GM19328 (cell line): ENCODE measurements around the gene ACYP2.

ENCODE experiments used
- ATAC-seq: cut with Tn5 transposase; IDR thresholded peaks from one replicate; pipeline ENCODE4 v1.9.1; 2021; ENCODE audit warnings: mild to moderate bottlenecking, moderate library complexity; ENCODE audit not compliant: unreplicated experiment

ACYP2 gene

DNA sequence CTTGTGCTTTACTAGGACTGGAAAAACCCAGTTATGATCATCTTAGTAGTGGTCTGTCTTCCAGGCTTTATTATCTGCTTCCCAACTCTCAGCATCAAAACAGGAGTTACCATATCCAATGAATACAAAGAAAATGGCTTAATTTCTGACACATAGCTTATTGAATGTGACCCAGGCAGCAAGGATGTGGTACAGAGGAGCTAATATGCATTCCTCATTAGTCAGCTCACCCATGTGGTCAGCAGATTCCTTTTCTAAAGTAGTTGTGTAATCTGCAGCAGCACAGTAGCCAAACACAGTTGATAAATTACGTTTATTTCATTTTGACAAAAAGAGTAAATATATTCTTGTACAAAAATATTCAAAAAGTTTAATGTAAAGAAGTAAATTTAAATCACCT lies 97.0 kb downstream of the ACYP2 start:
- no peak for ATAC-seq

DNA sequence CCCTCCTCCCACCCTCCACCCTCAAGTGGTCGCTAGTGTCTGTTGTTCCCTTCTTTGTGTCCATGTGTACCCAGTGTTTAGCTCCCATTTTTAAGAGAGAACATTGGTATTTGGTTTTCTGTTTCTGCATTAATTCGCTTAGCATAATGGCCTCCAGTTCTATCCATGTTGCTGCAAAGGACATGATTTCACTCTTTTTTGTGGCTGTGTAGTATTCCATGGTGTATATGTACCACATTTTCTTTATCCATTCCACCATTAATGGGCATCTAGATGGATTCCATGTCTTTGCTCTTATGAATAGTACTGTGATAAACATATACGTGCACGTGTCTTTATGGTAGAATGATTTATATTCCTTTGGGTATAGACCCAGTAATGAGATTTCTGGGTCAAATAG lies 97.7 kb downstream of the ACYP2 start:
- ATAC-seq, result no peak

GRCh38 chr2:54224997-54225396 lies 109.6 kb downstream of the ACYP2 start:
- ATAC-seq, result no peak

DNA sequence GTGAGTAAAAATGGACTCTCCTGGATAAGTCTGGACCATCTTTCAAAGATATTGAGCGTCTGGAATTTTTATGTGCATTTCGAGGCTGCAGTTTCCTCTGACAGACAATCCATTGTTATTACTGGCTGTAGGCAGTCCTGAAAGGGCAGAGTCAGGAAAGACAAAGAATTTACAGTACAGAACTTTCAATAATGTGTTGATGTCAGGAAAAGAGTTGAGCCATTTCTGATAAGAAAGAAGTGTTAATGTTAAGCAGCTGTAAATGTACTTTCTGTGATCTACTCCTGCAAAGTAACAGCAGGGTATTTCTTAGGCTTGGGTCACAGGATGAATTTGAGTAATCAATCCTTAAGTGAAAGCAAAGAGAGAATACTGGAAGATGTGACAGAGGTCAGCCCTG lies 110.8 kb downstream of the ACYP2 start:
- no peak for ATAC-seq

DNA sequence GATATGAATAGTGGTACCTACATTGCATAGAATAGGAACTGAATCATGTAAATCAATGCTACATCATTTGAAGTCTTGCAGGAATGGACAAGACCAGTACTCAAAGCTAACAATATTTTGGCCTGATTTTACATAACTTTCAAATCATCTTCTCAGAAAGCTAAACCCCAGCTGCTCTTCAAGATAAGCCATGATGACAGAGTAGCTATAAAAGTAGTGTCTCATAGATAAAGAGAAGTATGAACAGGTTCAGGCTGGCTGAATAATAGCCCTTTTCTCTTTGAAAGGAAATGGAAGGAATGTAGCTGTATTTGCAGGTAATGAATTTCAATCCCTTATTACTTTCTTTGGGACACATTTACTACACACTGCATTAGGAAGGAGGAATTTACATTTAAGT lies 112.4 kb downstream of the ACYP2 start:
- ATAC-seq, result no peak

- ATAC-seq, result no peak
These were observed 113.5 kb downstream of the ACYP2 start for GRCh38 chr2:54228945-54229344.

GRCh38 chr2:54233832-54234649 lies 118.6 kb downstream of the ACYP2 start:
- ATAC-seq, result no peak

GRCh38 chr2:54237428-54237827 lies 122.0 kb downstream of the ACYP2 start:
- no peak for ATAC-seq

DNA sequence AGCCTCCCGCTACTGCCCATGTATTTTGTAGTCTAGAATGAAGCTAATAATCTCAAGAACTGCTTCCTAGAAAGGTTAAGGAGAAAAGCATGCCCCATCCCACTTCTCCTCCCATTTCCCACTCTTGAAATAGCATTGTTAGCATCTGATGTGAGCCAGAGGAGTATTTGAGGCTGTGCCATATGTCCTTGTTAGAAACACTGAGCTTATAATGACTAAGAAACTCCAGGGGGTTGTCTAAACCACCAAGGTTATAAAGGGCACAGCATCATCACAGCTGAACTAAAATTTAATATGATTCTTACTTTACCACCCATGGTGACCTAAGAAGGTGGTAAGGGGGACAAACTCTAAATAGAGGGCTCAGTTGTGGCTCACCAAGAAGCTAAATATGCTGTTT lies 124.0 kb downstream of the ACYP2 start:
- ATAC-seq, result no peak

DNA sequence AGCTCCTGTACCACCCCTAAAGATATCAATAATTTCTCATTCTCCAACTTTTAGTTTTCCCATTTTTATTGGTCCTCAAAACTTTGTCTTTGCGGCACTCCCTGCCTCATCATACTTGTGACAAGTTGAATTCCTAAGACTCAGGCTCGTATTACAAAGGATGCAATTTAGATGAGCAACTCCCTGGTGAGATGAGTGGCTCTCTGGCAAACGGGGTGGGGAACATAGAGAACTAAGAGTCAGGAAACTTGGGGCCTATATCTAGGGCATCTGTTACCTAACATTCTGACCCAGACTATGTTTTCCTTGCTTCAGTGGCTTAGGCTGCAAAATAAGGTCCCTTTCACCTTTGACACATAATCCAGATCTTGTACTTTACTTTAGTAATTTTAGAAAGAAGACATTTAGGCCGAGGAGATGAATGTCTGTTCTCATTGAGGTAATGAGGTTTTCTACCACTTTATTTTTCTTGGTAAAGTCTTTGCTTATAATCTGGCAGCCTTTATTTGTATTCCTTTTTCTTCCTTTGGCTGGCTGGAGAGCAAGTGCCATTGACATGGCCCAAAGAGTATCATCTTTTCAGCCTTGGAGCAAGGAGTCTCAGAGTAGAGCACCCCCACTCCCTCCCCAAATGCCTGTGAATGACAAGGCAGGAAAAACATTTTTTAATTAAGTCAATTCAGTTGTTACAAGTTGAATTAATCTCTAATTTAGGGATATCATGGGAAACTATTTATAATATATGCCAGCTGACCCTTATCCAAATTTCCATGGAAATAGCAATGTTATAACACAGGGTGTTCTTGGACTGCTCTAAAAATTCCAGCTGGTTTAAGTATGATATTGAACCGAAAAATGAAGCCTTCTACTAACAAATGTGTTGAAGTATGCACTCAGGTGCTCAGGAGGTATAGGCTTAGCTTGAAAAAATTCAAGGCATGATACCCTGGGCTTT lies 125.4 kb downstream of the ACYP2 start:
- ATAC-seq, result no peak

DNA sequence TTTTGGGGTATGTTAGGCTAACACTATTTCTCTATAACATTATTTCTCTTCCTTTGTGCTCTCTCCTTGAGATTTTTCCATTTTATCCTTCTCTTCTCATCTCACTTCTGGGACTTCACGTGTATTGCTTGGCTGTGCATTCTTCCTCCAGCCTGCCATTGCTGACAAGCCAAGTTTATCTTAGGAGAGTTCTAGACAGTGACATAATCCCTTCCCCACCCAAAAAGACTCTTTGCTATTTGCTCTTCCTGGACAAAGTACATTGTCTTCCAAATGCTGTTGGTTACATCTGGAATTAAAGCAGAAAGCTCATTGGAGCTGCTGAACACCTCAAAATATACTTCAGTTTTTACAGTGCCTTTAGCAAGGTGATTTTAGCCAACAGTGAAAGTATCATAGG lies 131.7 kb downstream of the ACYP2 start:
- ATAC-seq, result no peak

GRCh38 chr2:54249629-54250028 lies 134.2 kb downstream of the ACYP2 start:
- ATAC-seq, result no peak

- no peak for ATAC-seq
These were observed 138.8 kb downstream of the ACYP2 start for GRCh38 chr2:54254180-54254579.

- no peak for ATAC-seq
These were observed 140.0 kb downstream of the ACYP2 start for GRCh38 chr2:54255230-54256090.

GRCh38 chr2:54256091-54256694 lies 140.8 kb downstream of the ACYP2 start, which contains the start of gene TSPYL6:
TSS of gene TSPYL6 (minus strand) at chr2:54256229. CDS start at chr2:54256151, 78 bp downstream.
- ATAC-seq, result no peak

DNA sequence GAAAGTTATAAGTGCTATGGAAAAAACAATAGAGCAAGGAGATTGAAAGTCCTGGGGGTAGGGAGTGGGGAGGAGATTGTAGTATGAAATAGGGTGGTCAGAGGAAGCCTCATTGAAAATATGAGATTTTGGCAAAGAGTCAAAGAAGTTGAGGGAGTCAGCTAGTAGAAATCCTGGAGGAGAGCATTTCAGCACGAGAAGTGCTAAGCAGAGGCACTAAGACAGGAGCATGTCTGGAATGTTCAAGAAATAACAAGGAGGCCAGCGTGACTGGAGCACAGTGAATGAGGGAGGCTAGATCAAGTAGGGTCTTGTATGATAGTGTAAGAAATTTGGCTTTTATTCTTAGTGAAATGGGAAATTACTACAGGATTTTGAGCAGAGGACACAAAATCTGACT lies 142.8 kb downstream of the ACYP2 start:
- no peak for ATAC-seq

GRCh38 chr2:54259413-54260240 lies 144.2 kb downstream of the ACYP2 start:
- ATAC-seq, result no peak

DNA sequence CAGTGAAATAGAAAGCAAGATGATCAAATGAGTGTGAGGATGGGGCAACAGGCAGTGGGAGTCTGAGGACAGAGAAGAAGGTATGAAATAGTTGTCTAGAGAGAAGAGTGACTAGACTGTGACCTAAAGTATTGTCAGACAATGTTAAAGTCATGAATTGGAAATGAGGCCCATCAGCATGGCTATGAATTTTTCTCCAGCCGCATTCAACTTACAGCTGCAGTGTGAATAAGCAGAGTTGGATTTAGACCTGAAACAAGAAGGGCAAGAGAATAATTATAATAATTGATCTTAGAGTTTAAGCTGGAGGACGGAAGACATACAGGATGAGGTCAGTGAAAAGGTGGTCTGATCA lies 144.8 kb downstream of the ACYP2 start:
- no peak for ATAC-seq

- ATAC-seq, result no peak
These were observed 146.1 kb downstream of the ACYP2 start for GRCh38 chr2:54261537-54261936.
